ENCODE data around the gene C19orf44. TPM values are rescaled to one million over a fixed set of nuclear protein-coding genes. Genes with fewer than 3 reads are reported as not detected.

Gene C19orf44
- total RNA-seq, 1 donor from 2014 or later: 5.3 TPM

- Mint-ChIP-seq H3K27me3 (ENCODE audit: unreplicated experiment) (no peaks in the 10 kb centered on the region), H3K36me3 (ENCODE audit: unreplicated experiment) (peaks cover 39% of the 10 kb centered on the region), H3K9me3 (ENCODE audit: unreplicated experiment) (no peaks in the 10 kb centered on the region), H3K4me3 (ENCODE audit: unreplicated experiment) (no peak overlapping the region), H3K4me1 (ENCODE audit: unreplicated experiment) (no peaks in the 10 kb centered on the region), H3K27ac (ENCODE audit: unreplicated experiment) (no peak overlapping the region)
- TF ChIP-seq CTCF (IDR thresholded peaks at IDR 0.05): no peak
- DNase-seq (ENCODE audit: extremely low spot score, unreplicated experiment): no peak
Observed at GRCh38 chr19:16518061-16518460, 21.9 kb downstream of the C19orf44 start.

GRCh38 chr19:16518483-16519229 lies 22.5 kb downstream of the C19orf44 start:
- Mint-ChIP-seq H3K4me3 (ENCODE audit: unreplicated experiment) (no peak overlapping the region), H3K9me3 (ENCODE audit: unreplicated experiment) (no peaks in the 10 kb centered on the region), H3K27me3 (ENCODE audit: unreplicated experiment) (no peaks in the 10 kb centered on the region), H3K4me1 (ENCODE audit: unreplicated experiment) (no peaks in the 10 kb centered on the region), H3K27ac (ENCODE audit: unreplicated experiment) (no peak overlapping the region), H3K36me3 (ENCODE audit: unreplicated experiment) (peaks cover 40% of the 10 kb centered on the region)
- DNase-seq (ENCODE audit: extremely low spot score, unreplicated experiment): no peak
- TF ChIP-seq CTCF (IDR thresholded peaks at IDR 0.05): no peak

- DNase-seq (ENCODE audit: extremely low spot score, unreplicated experiment): no peak
- H3K36me3 Mint-ChIP-seq (ENCODE audit: unreplicated experiment): peaks cover 45% of the 10 kb centered on the region
- no peak overlapping the region for H3K27ac Mint-ChIP-seq (ENCODE audit: unreplicated experiment)
- no peaks in the 10 kb centered on the region for H3K27me3 Mint-ChIP-seq (ENCODE audit: unreplicated experiment)
- no peaks in the 10 kb centered on the region for H3K9me3 Mint-ChIP-seq (ENCODE audit: unreplicated experiment)
- TF ChIP-seq CTCF (IDR thresholded peaks at IDR 0.05): no peak
- no peaks in the 10 kb centered on the region for H3K4me1 Mint-ChIP-seq (ENCODE audit: unreplicated experiment)
- no peak overlapping the region for H3K4me3 Mint-ChIP-seq (ENCODE audit: unreplicated experiment)
Observed at GRCh38 chr19:16519230-16519687, 23.1 kb downstream of the C19orf44 start.

GRCh38 chr19:16520074-16520973 lies 24.1 kb downstream of the C19orf44 start:
- Mint-ChIP-seq H3K4me1 (ENCODE audit: unreplicated experiment) (no peaks in the 10 kb centered on the region), H3K36me3 (ENCODE audit: unreplicated experiment) (peaks cover 45% of the 10 kb centered on the region), H3K27me3 (ENCODE audit: unreplicated experiment) (no peaks in the 10 kb centered on the region), H3K4me3 (ENCODE audit: unreplicated experiment) (no peak overlapping the region), H3K9me3 (ENCODE audit: unreplicated experiment) (no peaks in the 10 kb centered on the region), H3K27ac (ENCODE audit: unreplicated experiment) (no peak overlapping the region)
- no peak for TF ChIP-seq CTCF (IDR thresholded peaks at IDR 0.05)
- DNase-seq (ENCODE audit: extremely low spot score, unreplicated experiment): no peak
